Measurements from ENCODE around the gene TMEM253. TPM values are rescaled to one million over a fixed set of nuclear protein-coding genes. Genes with fewer than 3 reads are reported as not detected.

The TMEM253 gene
- total and polyA plus RNA-seq, 9 of the 15 experiments (the other 6 are each of a cell fraction or from before 2014, with no cell fraction given): 0.11 to 0.61 (median 0.26) TPM; not detected in 3

- TF ChIP-seq MGA (IDR thresholded peaks at IDR 0.05) (no peak; the same call in 1 of the 2 replicates), ZNF239 (CRISPR knock-in tag; IDR thresholded peaks at IDR 0.05) (no peak), HNRNPLL (IDR thresholded peaks at IDR 0.05; ENCODE audit: low read depth, low read length, poor library complexity, severe bottlenecking) (no peak), ZNF318 (IDR thresholded peaks at IDR 0.05; ENCODE audit: borderline replicate concordance in 1 of 2, low read depth in 1 of 2) (no peak), ZNF217 (CRISPR knock-in tag; IDR thresholded peaks at IDR 0.05) (no peak), STAT5B (CRISPR knock-in tag; IDR thresholded peaks at IDR 0.05) (no peak), CTBP1 (IDR thresholded peaks at IDR 0.05; ENCODE audit: borderline replicate concordance) (no peak), ZNF436 (CRISPR knock-in tag; IDR thresholded peaks at IDR 0.05) (no peak)
These were observed 1.0 kb downstream of the TMEM253 start (continued) for GRCh38 chr14:21101802-21102413.

All from K562 (cell line).